H54 (cell line): Measurements from ENCODE around the gene RRAGD.

Source experiments
- DNase-seq: peaks from one replicate; pipeline ENCODE4 v3.0.0; 2011; ENCODE audit warnings: low spot score, mixed read lengths; ENCODE audit not compliant: insufficient read length
- FAIRE-seq: peaks from 3 replicates; lab custom pipeline; 2011; peaks lifted over from hg19 to GRCh38; lab: Jason Lieb, UNC
- POLR2A ChIP-seq: IDR thresholded peaks from 2 replicates; pipeline ENCODE4 v1.6.1; 2011; ENCODE audit warnings: low read depth, mild to moderate bottlenecking, low read length

RRAGD gene, protein sequence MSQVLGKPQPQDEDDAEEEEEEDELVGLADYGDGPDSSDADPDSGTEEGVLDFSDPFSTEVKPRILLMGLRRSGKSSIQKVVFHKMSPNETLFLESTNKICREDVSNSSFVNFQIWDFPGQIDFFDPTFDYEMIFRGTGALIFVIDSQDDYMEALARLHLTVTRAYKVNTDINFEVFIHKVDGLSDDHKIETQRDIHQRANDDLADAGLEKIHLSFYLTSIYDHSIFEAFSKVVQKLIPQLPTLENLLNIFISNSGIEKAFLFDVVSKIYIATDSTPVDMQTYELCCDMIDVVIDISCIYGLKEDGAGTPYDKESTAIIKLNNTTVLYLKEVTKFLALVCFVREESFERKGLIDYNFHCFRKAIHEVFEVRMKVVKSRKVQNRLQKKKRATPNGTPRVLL

DNA sequence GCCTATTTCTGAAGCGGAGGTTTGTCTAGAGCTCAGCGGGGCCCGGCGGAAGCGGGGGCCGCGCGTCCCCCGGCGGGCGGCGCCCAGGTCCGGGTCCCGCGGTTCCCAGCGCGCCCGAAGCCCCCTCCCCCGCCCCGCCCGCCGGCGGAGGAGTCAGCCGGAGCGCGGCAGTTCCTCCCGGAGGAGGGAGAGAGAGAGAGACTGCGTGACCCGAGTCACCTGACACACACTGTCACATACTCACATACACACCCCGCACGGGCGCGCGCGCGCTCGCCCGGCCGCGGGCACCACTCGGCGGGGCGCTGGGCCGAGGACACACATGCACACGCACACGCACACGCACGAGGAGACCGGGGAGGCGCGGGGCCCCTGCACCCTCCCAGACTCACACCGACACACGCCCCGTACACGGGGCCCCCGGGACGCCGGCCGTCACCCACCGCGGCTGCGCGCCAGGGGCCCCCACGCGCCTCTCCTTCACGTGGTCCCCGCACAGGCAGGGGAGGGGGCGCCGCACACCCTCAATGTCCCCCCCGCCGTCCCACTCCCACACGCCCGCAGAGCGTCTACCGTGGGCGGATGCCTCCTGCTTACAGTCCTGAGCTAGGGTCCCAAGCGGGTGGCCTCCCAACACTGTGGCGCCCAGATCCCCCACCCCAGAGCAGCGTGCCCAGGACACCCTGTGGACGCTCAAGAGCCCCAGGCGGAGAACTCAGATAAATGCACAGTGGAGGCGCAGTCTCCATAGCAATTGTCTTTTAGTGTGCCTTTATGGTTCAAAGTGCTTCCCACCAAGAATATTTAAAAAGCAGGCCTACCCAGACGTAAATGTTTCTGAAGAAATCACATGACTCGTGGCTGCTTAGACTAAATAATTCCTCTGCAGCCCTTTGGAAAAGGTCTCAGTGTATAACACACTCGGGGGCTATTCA lies at the start of gene RRAGD:
Gene RRAGD (minus strand): TSS at position 203 of the 935 bp plus-strand sequence. CDS start 280 bp downstream, outside the sequence.
- TF ChIP-seq POLR2A = no peak; the same call in 1 of the 2 replicates
- no peak for FAIRE-seq
- DNase-seq = peak; percentile 83

DNA sequence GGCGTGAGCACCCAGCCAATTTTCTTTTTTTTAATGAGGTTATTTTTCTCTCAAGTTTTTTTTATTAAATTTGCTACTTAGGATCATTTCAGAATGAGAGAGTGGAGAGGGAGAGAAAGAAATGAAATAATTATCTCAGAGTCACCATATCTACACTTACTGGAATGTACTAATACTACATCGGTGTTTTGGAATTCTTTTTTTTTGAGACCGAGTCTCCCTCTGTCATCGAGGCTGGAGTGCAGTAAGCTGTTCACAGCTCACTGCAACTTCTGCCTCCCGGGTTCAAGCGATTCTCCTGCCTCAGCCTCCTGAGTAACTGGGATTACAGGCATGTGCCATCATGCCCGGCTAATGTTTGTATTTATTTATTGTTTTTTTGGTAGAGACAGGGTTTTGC lies 48.6 kb upstream of the RRAGD start:
- FAIRE-seq (no peak), DNase-seq (no peak)
- TF ChIP-seq POLR2A = no peak

DNA sequence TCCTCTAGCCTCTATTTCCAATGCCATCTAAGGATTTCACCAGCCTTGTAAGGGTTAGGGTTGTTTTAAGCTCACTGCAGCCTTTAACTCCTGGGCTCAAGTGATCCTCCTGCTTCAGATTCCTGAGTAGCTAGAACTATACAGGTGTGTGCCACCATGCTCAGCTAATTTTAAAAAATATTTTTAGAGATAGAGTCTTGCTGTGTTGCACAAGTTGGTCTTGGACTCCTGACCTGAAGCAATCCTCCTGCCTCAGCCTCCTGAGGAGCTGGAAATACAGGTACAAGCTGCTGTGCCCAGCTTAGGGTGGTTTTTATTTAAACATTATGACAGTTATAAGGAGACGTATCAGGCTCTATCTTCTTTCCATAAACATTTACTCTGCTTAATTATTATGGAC lies 47.4 kb upstream of the RRAGD start:
- DNase-seq = no peak
- TF ChIP-seq POLR2A = no peak
- FAIRE-seq = no peak

DNA sequence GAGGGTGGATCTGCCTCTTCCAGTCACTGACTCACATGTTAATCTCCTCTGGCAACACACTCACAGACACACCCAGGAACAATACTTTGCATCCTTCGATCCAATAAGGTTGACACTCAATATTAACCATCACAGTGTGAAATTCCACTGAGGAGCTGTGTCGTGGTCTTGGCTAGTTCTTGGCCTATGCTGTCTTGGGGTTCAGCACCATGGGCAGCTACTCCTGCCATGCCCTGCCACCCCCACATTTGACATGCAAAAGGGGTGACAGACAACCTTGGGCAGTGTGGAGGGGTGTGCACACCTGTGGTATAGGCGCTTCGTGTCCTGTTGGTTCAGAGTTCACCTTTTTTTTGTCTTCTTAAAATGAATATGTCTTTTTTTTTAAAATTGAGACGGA lies 46.6 kb upstream of the RRAGD start:
- TF ChIP-seq POLR2A = no peak
- DNase-seq (no peak), FAIRE-seq (no peak)

DNA sequence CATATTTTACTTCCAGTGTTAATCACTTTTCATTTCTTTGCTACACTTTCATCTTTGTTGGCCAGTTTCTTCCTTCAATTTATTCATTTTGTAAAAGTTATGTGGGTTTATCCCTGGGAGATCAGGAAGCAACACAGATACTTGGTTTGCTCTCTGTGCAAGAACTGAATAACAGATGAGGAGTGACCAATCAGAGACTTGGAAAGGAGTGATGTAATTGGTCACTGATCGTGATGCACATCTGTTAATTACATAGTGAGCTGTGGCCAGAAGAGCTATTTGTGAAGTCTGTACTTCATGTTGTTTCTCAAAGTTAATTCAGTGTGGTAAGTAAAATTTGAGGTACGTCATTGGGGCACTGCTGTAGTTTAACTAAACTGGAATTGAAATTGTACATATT lies 42.2 kb upstream of the RRAGD start:
- no peak for DNase-seq
- no peak for FAIRE-seq
- TF ChIP-seq POLR2A = no peak

DNA sequence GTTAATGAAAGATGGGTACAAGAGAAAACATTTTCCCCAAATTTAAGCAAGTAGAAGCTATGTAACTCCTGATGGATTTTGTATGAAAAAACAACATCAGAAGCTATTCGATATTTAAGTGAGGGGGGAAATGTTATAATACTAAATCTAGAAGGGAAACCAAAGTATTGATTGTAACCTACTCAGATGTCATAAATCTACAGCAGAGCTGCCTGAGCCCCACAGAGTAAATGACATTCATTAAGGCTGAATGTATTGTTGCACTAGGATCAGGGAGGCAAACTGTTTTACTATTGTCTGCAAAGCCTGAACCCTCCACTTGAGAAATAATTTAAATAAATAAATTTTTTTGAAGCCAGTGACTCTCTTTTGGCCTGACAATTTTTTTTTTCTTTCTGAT lies 40.2 kb upstream of the RRAGD start:
- DNase-seq (no peak), FAIRE-seq (no peak)
- TF ChIP-seq POLR2A = no peak

DNA sequence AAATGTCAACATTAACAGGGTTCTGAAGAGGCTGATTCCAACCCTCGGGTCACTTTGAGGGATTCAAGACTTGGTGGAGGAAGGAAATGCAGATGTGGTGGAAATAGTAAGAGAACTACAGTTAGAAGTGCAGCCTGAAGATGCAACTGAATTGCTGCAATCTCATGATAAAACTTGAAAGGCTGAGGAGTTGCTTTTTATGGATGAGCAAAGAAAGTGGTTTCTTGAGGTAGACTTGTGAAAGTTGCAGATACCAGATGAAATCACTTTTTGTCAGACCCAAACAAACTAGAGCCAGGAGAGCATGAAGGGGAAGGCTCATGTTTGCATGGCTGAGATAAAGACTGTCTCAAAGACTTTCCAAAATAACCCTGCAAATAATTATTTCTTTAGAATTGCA lies 37.1 kb upstream of the RRAGD start:
- DNase-seq = no peak

DNA sequence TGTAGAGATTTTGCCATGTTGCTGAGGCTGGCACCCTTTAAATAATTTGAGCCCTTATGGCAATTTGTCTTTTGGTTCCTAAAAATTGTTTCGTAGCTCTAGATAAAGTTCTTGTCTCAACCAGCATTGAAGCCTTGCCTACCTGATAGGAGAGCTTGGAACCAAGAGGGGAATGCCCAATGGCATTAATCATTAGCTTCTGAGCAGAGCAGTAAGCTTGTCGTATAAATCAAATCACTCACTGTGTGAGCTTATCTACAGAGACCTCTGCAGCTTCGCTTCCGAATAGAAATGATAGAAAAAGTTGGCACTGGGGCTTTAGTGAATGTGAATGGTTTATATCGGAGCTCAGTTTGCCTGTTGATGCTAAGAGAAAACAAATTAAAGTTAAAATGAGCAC lies 31.6 kb upstream of the RRAGD start:
- DNase-seq = no peak
- no peak for TF ChIP-seq POLR2A
- no peak for FAIRE-seq

More for the DNA sequence above, 37.1 kb upstream of the RRAGD start:
- TF ChIP-seq POLR2A = no peak
- no peak for FAIRE-seq

DNA sequence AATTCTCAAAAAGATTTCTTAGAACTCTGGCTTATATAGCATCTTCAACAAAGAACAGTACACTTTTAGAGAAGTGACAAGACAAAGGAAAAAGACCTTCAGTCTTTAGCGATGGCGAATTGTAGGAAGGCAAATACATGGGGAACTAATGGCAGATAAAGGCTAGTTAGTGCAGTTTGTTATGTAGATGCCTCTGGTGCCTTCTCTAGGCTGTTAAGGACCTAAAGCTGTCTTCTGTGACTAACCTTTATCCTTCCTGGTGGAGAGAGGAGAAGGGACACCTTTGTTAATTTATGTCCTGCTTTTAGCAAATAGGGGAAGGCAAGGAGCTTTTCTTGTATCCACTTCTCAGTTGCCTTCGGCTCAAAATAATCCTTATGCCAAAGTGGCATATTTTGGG lies 28.1 kb upstream of the RRAGD start:
- TF ChIP-seq POLR2A = no peak
- FAIRE-seq (no peak), DNase-seq (no peak)

DNA sequence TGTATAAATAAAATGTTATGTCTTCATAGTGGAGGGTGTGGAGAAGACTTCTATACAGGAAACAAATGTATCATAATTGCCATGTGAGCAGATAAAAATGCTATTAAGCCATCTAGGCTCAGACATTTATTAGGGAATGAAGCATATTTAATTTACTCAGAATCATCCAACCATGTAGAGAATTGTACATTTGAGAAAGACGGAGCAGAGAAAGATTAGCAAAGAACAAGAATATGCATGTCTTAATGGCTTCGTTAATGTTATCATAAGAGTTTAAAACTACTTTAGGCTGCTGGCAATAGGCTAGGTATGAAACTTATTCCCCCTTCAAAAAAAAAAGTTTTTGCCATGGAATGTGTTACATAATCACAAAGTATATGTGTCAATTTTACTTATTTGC lies 26.9 kb upstream of the RRAGD start:
- FAIRE-seq = no peak
- TF ChIP-seq POLR2A = no peak
- no peak for DNase-seq

DNA sequence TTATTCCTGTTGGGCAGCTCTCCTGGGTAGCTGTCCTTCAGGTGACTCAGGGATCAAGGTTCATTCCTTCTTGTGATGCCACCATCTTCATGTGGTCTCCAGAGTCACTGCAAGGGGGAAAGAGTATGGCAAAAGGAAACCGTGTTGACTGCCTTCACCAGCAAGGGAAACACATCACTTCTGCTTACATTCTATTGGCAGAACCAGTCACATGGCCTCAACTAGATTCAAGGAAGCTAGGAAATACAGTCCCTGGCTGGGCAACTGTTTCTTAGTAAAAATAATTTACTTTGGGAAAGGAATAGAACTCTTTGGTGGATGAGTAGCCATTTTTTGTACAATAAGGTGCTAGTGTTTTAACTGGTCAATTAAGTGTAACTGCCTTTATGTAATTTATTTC lies 26.2 kb upstream of the RRAGD start:
- DNase-seq = no peak
- no peak for TF ChIP-seq POLR2A
- FAIRE-seq = no peak

DNA sequence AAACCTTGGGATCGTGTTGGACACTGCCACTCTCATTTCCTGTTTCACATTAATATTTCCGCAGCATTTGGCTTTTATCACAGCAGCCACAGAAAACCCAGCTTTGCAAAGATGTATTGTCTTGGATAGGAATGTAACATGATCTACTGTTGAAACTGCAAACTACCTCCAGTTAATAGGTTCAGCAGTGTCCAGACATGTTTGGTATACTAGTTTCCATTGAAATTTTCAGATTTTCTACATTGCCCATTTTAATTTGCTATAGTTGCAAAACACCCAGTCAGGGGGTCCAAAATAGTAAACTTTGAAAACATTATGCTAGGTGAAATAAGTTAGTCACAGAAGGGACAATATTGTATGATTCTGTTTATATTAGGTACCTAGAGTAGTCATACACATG lies 24.2 kb upstream of the RRAGD start:
- FAIRE-seq (no peak), DNase-seq (no peak)
- no peak for TF ChIP-seq POLR2A

DNA sequence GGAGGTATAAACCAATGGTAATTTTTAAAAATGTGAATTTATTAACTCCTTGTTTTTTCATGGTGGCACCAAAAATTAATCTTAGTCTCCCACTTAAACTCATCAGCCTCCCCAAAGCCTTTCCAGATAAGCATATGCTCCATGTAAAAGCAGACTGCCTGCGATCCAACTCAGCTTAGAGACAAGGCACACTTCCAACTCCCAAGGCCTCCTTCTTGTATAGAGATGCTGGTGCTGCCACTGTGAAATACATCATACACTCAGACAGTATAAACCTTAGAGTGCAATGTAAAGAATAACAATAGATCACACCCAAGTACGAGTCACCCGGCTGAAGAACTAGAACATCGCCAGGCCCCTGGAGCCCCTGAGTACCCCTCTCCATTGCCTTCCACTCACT lies 22.9 kb upstream of the RRAGD start:
- no peak for TF ChIP-seq POLR2A
- FAIRE-seq (no peak), DNase-seq (no peak)

DNA sequence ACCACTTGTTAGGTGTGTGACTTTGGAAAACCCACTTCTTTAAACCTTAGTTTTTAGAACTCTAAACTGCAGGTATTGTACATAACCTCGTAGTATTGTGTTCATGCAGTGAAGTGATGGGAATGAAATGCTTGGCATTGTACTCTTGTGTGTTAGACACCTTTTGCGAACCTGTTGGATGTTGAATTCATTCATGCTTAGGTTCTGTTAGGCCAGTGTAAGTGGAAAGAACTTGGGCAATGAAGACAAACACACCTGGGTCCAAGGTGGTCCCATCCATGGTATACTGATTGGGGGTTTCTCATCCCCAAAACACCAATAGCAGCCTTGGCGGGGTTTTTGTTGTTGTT lies 22.1 kb upstream of the RRAGD start:
- no peak for FAIRE-seq
- no peak for TF ChIP-seq POLR2A
- DNase-seq = no peak
